OCI-LY7 (cell line): Measurements from ENCODE around the gene UNC13B. TPM values are rescaled to one million over a fixed set of nuclear protein-coding genes. Genes with fewer than 3 reads are reported as not detected.
"Not testable (repeated sequence)": the region's sequence is repeated elsewhere in the genome, so short reads cannot be mapped to it uniquely, and the experiment has no call there.

Experiments used
- BruUV-seq: library from RNA; stranded (reverse); fragments of 400-500 nt; replicated peaks from 2 replicates; lab custom pipeline; 2021; lab: Mats Ljungman, UMichigan
- CTCF ChIA-PET: fragments of 300-600 bp; sonication (Branson Sonifier 250); formaldehyde crosslinking; loops from one replicate; lab custom pipeline; 2022; ENCODE audit warnings: antibody characterized with exemption; ENCODE audit not compliant: unreplicated experiment; lab: Charles Lee
- POLR2A ChIA-PET: fragments of 300-600 bp; sonication (Branson Sonifier 250); formaldehyde crosslinking; loops from one replicate; lab custom pipeline; 2022; ENCODE audit warnings: antibody characterized with exemption; lab: Charles Lee
- DNase-seq: peaks from one replicate; pipeline ENCODE4 v3.0.0-alpha.2; 2015; ENCODE audit warnings: low spot score
- H2AFZ ChIP-seq: fragments of 200-600 bp; sonication (generic), shearing (Covaris generic); 2 replicates; pipeline ENCODE4 v1.6.1; 2014; ENCODE audit warnings: mild to moderate bottlenecking, antibody characterized with exemption, low read length, moderate library complexity
- H3K27ac ChIP-seq: fragments of 200-600 bp; sonication (generic); 2 replicates; pipeline ENCODE4 v1.5.1; 2014; ENCODE audit warnings: mixed run types, low read depth, mild to moderate bottlenecking, moderate library complexity, low read length, inconsistent platforms; ENCODE audit not compliant: poor library complexity, severe bottlenecking
- H3K36me3 ChIP-seq: fragments of 200-600 bp; sonication (generic); 2 replicates; pipeline ENCODE4 v1.6.1; 2014; ENCODE audit warnings: mild to moderate bottlenecking, antibody characterized with exemption, low read length, moderate library complexity, mixed read lengths; ENCODE audit not compliant: insufficient read depth
- H3K4me1 ChIP-seq: fragments of 200-600 bp; sonication (generic); 2 replicates; pipeline ENCODE4 v1.5.1; 2014; ENCODE audit warnings: mild to moderate bottlenecking, low read length; ENCODE audit not compliant: insufficient read depth, poor library complexity, severe bottlenecking
- H3K4me2 ChIP-seq: fragments of 200-600 bp; sonication (generic); 2 replicates; pipeline ENCODE4 v1.6.1; 2014; ENCODE audit warnings: mild to moderate bottlenecking, low read length
- H3K4me3 ChIP-seq: fragments of 200-600 bp; sonication (generic); 2 replicates; pipeline ENCODE4 v1.5.1; 2014; ENCODE audit warnings: mild to moderate bottlenecking, low read depth, low read length; ENCODE audit not compliant: poor library complexity, severe bottlenecking
- H3K79me2 ChIP-seq: fragments of 200-600 bp; sonication (generic); 2 replicates; pipeline ENCODE4 v1.6.1; 2016; ENCODE audit warnings: low read depth, mild to moderate bottlenecking, low read length, moderate library complexity, mixed read lengths; ENCODE audit not compliant: insufficient read depth
- H3K9me2 ChIP-seq: fragments of 200-600 bp; sonication (generic); 2 replicates; pipeline ENCODE4 v1.6.1; 2016; ENCODE audit warnings: mild to moderate bottlenecking, low read length, mixed read lengths; ENCODE audit not compliant: insufficient read depth
- H3K9me3 ChIP-seq: fragments of 200-600 bp; sonication (generic); 2 replicates; pipeline ENCODE4 v1.6.1; 2014; ENCODE audit warnings: mild to moderate bottlenecking, mixed run types, low read length, mixed read lengths
- H4K20me1 ChIP-seq: fragments of 200-600 bp; sonication (generic); 2 replicates; pipeline ENCODE4 v1.6.1; 2014; ENCODE audit warnings: mild to moderate bottlenecking, antibody characterized with exemption, low read length, moderate library complexity, mixed read lengths; ENCODE audit not compliant: insufficient read depth
- EZH2phosphoT487 ChIP-seq: fragments of 200-600 bp; sonication (generic); IDR thresholded peaks from 2 replicates; pipeline ENCODE4 v1.6.1; 2018; ENCODE audit warnings: low read depth, borderline replicate concordance, mild to moderate bottlenecking, mixed run types, antibody characterized with exemption, low read length, moderate library complexity, mixed read lengths
- intact Hi-C: fragments of 100-400 bp; cut with micrococcal nuclease; formaldehyde crosslinking; loops from one replicate; pipeline ENCODE4 v1.10.0; 2022; ENCODE audit not compliant: unreplicated experiment
- total RNA-seq, 2 experiments: library from RNA; depleted of rRNA in 1 of 2; stranded (reverse); fragments of >200 nt in 1 of 2; shearing (Covaris generic) in 1 of 2; gene quantifications; 2 replicates each; pipeline ENCODE4 v1.2.3, GENCODE V29; 2014 to 2022
- TF ChIP-seq, protein P1 (sequence below): fragments of 200-600 bp; sonication (generic); conservative IDR thresholded peaks from 2 replicates; pipeline ENCODE4 v1.5.1; 2014; ENCODE audit warnings: mild to moderate bottlenecking, antibody characterized with exemption, low read length, moderate library complexity, mixed read lengths

Gene UNC13B
- total RNA-seq, 2 experiments from 2014 or later = 1.7 to 5.8 TPM

DNA sequence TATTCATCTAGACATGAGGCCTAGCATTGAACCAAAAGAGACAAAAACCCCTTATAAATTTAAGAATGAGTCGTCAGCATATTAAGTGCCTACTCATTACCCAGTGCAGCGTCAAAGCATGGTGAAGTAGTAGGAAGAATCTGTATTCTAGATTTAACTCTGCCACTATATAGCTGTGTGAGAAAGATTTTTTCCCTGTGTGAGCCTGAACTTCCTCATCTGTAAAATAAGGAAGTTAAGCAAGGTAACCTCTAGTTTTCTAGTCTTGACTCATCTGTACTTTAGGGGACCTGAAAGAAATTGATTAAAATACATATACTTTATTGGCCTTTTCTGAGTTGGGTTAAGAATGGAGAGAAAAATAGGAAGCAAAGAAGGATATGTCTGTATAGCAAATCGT, 246.0 kb downstream of the UNC13B start:
- no peaks in the 10 kb centered on the region for H3K9me3 ChIP-seq

DNA sequence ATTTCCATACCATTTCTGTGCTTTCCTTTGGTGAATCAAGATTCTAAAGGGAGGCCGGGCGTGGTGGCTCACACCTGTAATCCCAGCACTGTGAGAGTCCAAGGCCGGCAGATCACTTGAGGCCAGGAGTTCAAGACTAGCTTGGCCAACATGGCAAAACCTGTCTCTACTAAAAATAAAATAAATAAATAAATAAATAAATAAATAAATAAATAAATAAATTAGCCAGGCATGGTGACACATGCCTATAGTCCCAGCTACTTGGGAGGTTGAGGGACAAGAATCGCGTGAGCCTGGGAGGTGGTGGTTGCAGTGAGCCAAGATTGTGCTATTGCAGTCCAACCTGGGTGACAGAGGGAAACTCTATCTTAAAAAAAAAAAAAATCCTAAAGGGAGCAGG, 247.6 kb downstream of the UNC13B start:
- DNase-seq, CTCF ChIA-PET, H2AFZ ChIP-seq: not testable (repeated sequence)

More for the DNA sequence above, 246.0 kb downstream of the UNC13B start:
- no TSS peak for BruUV-seq
- no peak for DNase-seq
- ChIA-PET POLR2A (interaction anchor here (0.9 kb wide), 1 partner anchor 10 kb away, joined by 4 read pairs; no protein-coding TSS in a partner anchor), CTCF (no interaction called here)
- Histone ChIP-seq H4K20me1 (no peaks in the 10 kb centered on the region), H3K79me2 (no peaks in the 10 kb centered on the region), H3K4me3 (no peak overlapping the region), H3K9me2 (no peaks in the 10 kb centered on the region), H3K36me3 (no peaks in the 10 kb centered on the region), H2AFZ (no peak overlapping the region), H3K4me1 (no peaks in the 10 kb centered on the region), H3K4me2 (no peak overlapping the region), H3K27ac (no peak overlapping the region)
- intact Hi-C loops = no loop called here
- TF ChIP-seq EZH2phosphoT487 = no peak
- TF ChIP-seq, protein P1, sequence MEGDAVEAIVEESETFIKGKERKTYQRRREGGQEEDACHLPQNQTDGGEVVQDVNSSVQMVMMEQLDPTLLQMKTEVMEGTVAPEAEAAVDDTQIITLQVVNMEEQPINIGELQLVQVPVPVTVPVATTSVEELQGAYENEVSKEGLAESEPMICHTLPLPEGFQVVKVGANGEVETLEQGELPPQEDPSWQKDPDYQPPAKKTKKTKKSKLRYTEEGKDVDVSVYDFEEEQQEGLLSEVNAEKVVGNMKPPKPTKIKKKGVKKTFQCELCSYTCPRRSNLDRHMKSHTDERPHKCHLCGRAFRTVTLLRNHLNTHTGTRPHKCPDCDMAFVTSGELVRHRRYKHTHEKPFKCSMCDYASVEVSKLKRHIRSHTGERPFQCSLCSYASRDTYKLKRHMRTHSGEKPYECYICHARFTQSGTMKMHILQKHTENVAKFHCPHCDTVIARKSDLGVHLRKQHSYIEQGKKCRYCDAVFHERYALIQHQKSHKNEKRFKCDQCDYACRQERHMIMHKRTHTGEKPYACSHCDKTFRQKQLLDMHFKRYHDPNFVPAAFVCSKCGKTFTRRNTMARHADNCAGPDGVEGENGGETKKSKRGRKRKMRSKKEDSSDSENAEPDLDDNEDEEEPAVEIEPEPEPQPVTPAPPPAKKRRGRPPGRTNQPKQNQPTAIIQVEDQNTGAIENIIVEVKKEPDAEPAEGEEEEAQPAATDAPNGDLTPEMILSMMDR = no peak

DNA sequence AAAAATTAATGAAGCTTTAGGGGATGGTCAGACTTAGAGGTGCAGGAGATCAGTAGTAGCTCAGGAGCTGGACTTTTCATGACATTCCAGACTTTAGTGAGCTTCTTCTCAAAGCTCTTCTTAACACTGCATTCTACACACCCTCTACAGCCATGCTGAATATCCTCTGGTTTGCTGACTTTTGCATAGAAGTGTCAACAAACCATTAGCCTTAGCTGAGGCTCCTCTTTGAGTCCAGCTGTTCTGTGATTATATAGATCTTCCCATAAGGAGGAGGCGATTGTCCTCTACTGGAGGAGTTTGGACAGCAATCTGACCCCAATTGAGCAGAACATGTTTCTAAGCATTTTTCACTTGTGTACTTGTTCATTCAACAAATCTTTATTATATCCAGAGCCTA, 253.1 kb downstream of the UNC13B start:
- no peak for TF ChIP-seq EZH2phosphoT487
- H3K9me2 ChIP-seq = no peaks in the 10 kb centered on the region
- no peak overlapping the region for H3K27ac ChIP-seq
- H2AFZ ChIP-seq = no peak overlapping the region
- H3K79me2 ChIP-seq = no peaks in the 10 kb centered on the region
- CTCF ChIA-PET = no interaction called here
- no peaks in the 10 kb centered on the region for H3K9me3 ChIP-seq
- H3K36me3 ChIP-seq = no peaks in the 10 kb centered on the region
- H3K4me3 ChIP-seq = no peak overlapping the region
- H3K4me2 ChIP-seq = no peak overlapping the region
- no peaks in the 10 kb centered on the region for H4K20me1 ChIP-seq
- intact Hi-C loops = no loop called here
- no TSS peak for BruUV-seq
- POLR2A ChIA-PET = no interaction called here
- no peak for DNase-seq
- H3K4me1 ChIP-seq = no peaks in the 10 kb centered on the region

More for the DNA sequence above, 247.6 kb downstream of the UNC13B start:
- H3K9me3 ChIP-seq, H3K4me3 ChIP-seq, H3K36me3 ChIP-seq, intact Hi-C loops, POLR2A ChIA-PET, H3K4me1 ChIP-seq, H4K20me1 ChIP-seq, H3K9me2 ChIP-seq, H3K79me2 ChIP-seq, BruUV-seq, H3K4me2 ChIP-seq, H3K27ac ChIP-seq: not testable (repeated sequence)
